Measurements from ENCODE around the gene DGKH. TPM values are rescaled to one million over a fixed set of nuclear protein-coding genes. Genes with fewer than 3 reads are reported as not detected.

DGKH gene
- total RNA-seq, 1 experiment from 2014 or later: 9.2 TPM

GRCh38 chr13:42153199-42154113 is 105.0 kb downstream of the DGKH start:
- Histone ChIP-seq H3K79me2 (ENCODE audit: insufficient read depth, low read length) (no peaks in the 10 kb centered on the region), H3K9me2 (ENCODE audit: insufficient read depth) (no peaks in the 10 kb centered on the region), H3K27me3 (ENCODE audit: insufficient read depth, low read length) (no peaks in the 10 kb centered on the region), H3K4me2 (ENCODE audit: low read length) (no peak overlapping the region), H3K4me3 (replicated peaks in 1 of 2; ENCODE audit: low read depth in 1 of 2, low read length in 2 of 2) (no peak overlapping the region), H3K36me3 (ENCODE audit: control insufficient read depth in 1 of 2, insufficient read depth in 2 of 2, low read length in 2 of 2) (no peaks in the 10 kb centered on the region), H3K27ac (ENCODE audit: low read depth, low read length) (no peak overlapping the region), H4K20me1 (ENCODE audit: insufficient read depth) (no peaks in the 10 kb centered on the region), H3K9me3 (ENCODE audit: control insufficient read depth in 1 of 2, insufficient read depth in 1 of 2, low read depth in 1 of 2, low read length in 2 of 2) (no peaks in the 10 kb centered on the region), H3K4me1 (ENCODE audit: control insufficient read depth in 1 of 2, insufficient read depth in 2 of 2, low read length in 2 of 2) (no peaks in the 10 kb centered on the region), H3K9ac (ENCODE audit: low read length) (no peak overlapping the region), H2AFZ (ENCODE audit: low read depth, low read length, poor library complexity, severe bottlenecking) (no peak overlapping the region)
- DNase-seq (ENCODE audit: low read depth, low spot score) (no peak), ATAC-seq (no peak)
- ChIA-PET RAD21 (ENCODE audit: low non-redundant PET in 1 of 2, low total read pairs in 2 of 2, uncharacterized antibody in 2 of 2, unreplicated experiment in 2 of 2) (no interaction called here), POLR2A (no interaction called here), CTCF (no interaction called here)
- intact Hi-C loops (cut with micrococcal nuclease): no loop called here
- BruUV-seq (replicated peaks): no TSS peak
- no peak for TF ChIP-seq CTCF (IDR thresholded peaks at IDR 0.05 in 2 of 3, conservative IDR thresholded peaks at IDR 0.05 in 1 of 3; ENCODE audit: borderline replicate concordance in 1 of 3, insufficient read depth in 1 of 3, low read depth in 2 of 3, low read length in 2 of 3)
- no peak for TF ChIP-seq FOSL1 (IDR thresholded peaks at IDR 0.05; ENCODE audit: low read depth)
- TF ChIP-seq CBX3 (IDR thresholded peaks at IDR 0.05; ENCODE audit: low read depth): no peak
- TF ChIP-seq MAX (IDR thresholded peaks at IDR 0.05): no peak

GRCh38 chr13:42155251-42155650 is 106.8 kb downstream of the DGKH start:
- intact Hi-C loops (cut with micrococcal nuclease): no loop called here
- H2AFZ ChIP-seq (ENCODE audit: low read depth, low read length, poor library complexity, severe bottlenecking): no peak overlapping the region
- no peak overlapping the region for H3K4me3 ChIP-seq (replicated peaks in 1 of 2; ENCODE audit: low read depth in 1 of 2, low read length in 2 of 2)
- H3K9ac ChIP-seq (ENCODE audit: low read length): no peak overlapping the region
- H4K20me1 ChIP-seq (ENCODE audit: insufficient read depth): no peaks in the 10 kb centered on the region
- no peaks in the 10 kb centered on the region for H3K79me2 ChIP-seq (ENCODE audit: insufficient read depth, low read length)
- no peaks in the 10 kb centered on the region for H3K9me2 ChIP-seq (ENCODE audit: insufficient read depth)
- no peak overlapping the region for H3K27ac ChIP-seq (ENCODE audit: low read depth, low read length)
- ChIA-PET POLR2A (no interaction called here), RAD21 (ENCODE audit: low non-redundant PET in 1 of 2, low total read pairs in 2 of 2, uncharacterized antibody in 2 of 2, unreplicated experiment in 2 of 2) (no interaction called here), CTCF (no interaction called here)
- no TSS peak for BruUV-seq (replicated peaks)
- H3K4me1 ChIP-seq (ENCODE audit: control insufficient read depth in 1 of 2, insufficient read depth in 2 of 2, low read length in 2 of 2): no peaks in the 10 kb centered on the region
- ATAC-seq (no peak), DNase-seq (ENCODE audit: low read depth, low spot score) (no peak)
- H3K9me3 ChIP-seq (ENCODE audit: control insufficient read depth in 1 of 2, insufficient read depth in 1 of 2, low read depth in 1 of 2, low read length in 2 of 2): no peaks in the 10 kb centered on the region
- no peaks in the 10 kb centered on the region for H3K27me3 ChIP-seq (ENCODE audit: insufficient read depth, low read length)
- no peak overlapping the region for H3K4me2 ChIP-seq (ENCODE audit: low read length)
- no peaks in the 10 kb centered on the region for H3K36me3 ChIP-seq (ENCODE audit: control insufficient read depth in 1 of 2, insufficient read depth in 2 of 2, low read length in 2 of 2)
- no peak for TF ChIP-seq EGR1 (IDR thresholded peaks at IDR 0.05; ENCODE audit: low read depth)
- no peak for TF ChIP-seq CBX3 (IDR thresholded peaks at IDR 0.05; ENCODE audit: low read depth)
- no peak for TF ChIP-seq YY1 (IDR thresholded peaks at IDR 0.05; ENCODE audit: extremely low read depth, insufficient replicate concordance, low read depth, low read length)
- no peak for TF ChIP-seq SIN3A (IDR thresholded peaks at IDR 0.05; ENCODE audit: low read depth)
- TF ChIP-seq TCF7L2 (IDR thresholded peaks at IDR 0.05; ENCODE audit: borderline replicate concordance, extremely low read depth, insufficient read depth, insufficient read length): no peak
- no peak for TF ChIP-seq POLR2A (IDR thresholded peaks at IDR 0.05; ENCODE audit: borderline replicate concordance, extremely low read depth, insufficient read depth, insufficient read length)
- TF ChIP-seq ZFX (IDR thresholded peaks at IDR 0.05): no peak
- no peak for TF ChIP-seq ELF1 (IDR thresholded peaks at IDR 0.05; ENCODE audit: borderline replicate concordance, low read depth)
- TF ChIP-seq SRF (IDR thresholded peaks at IDR 0.05; ENCODE audit: low read depth): no peak
- TF ChIP-seq CTCF (IDR thresholded peaks at IDR 0.05 in 2 of 3, conservative IDR thresholded peaks at IDR 0.05 in 1 of 3; ENCODE audit: borderline replicate concordance in 1 of 3, insufficient read depth in 1 of 3, low read depth in 2 of 3, low read length in 2 of 3): no peak
- no peak for TF ChIP-seq EZH2 (IDR thresholded peaks at IDR 0.05)
- no peak for TF ChIP-seq CEBPB (IDR thresholded peaks at IDR 0.05; ENCODE audit: low read depth)
- TF ChIP-seq JUND (IDR thresholded peaks at IDR 0.05): no peak
- TF ChIP-seq RAD21 (IDR thresholded peaks at IDR 0.05; ENCODE audit: low read depth): no peak

Measured in HCT116 (cell line).